Heart left ventricle (tissue), 13 donors: Measurements from ENCODE around the gene NRIP2.
A peak's percentile ranks its signal among the peaks of the same experiment; 100 is the strongest.

Experiments
- CTCF ChIP-seq, 12 donors: fragments of 200-600 bp; sonication (generic) in 4 of 12; IDR thresholded peaks; one replicate each; pipeline versions ENCODE4 v1.5.0 to v1.8.0; 2018 to 2022; ENCODE audit warnings: antibody characterized with exemption in 12 of 12, mild to moderate bottlenecking in 5 of 12
- POLR2A ChIP-seq, 2 donors: fragments of 450-650 bp; IDR thresholded peaks; one replicate each; pipeline ENCODE4 v1.6.1; 2017; ENCODE audit warnings: antibody characterized with exemption in 2 of 2, mild to moderate bottlenecking in 2 of 2, moderate library complexity in 2 of 2
- donor health status: ischemic (EF 13 %, LVEDD 7.1; RV severe dilation, severe dysfunction).
- donor health status: DM: no; HTN: yes; CAD: no.
- donor health status: DM: no; HTN: no; CAD: no.
- donor health status: ischemic (EF 25% LVEDD 6.9; RV normal size, moderate dysfunction).
- donor health status: ischemic (EF 25% LVEDD 5.7; RV mildly dilated, moderate dysfunction).
- donor health status: ischemic (EF 35%, LVEDD 5.7; RV mildly dilated, moderate dysfunction).
- donor health status: nonischemic (EF 11% LVEDD 7.7; RV severe dilation, severe dysfunction).
- donor health status: DM: yes; HTN: yes; CAD: no.
- donor health status: PGD.
- donor health status: ischemic (EF 29% LVEDD 5.4; RV normal size, mild dysfunction).
- donor health status: nonischemic (EF 23%, LVEDD 6.1; RV moderate dilation, normal function).

- TF ChIP-seq CTCF (IDR thresholded peaks at IDR 0.05) (peak in 3 of 12 donors; percentile 17 to 41 (median 35)), POLR2A (IDR thresholded peaks at IDR 0.05) (no peak)
Measured at GRCh38 chr12:2797721-2798418, 37.0 kb downstream of the NRIP2 start.
